ENCODE data around the gene ITGA3. TPM values are rescaled to one million over a fixed set of nuclear protein-coding genes. Genes with fewer than 3 reads are reported as not detected.
A peak's percentile ranks its signal among the peaks of the same experiment; 100 is the strongest.

ITGA3 gene
- total RNA-seq, 1 donor from 2014 or later = 13.2 TPM

GRCh38 chr17:50098583-50098982 lies 42.7 kb downstream of the ITGA3 start:
- H3K4me1 Mint-ChIP-seq (ENCODE audit: low read depth, unreplicated experiment) = peaks cover 40% of the 10 kb centered on the region

DNA sequence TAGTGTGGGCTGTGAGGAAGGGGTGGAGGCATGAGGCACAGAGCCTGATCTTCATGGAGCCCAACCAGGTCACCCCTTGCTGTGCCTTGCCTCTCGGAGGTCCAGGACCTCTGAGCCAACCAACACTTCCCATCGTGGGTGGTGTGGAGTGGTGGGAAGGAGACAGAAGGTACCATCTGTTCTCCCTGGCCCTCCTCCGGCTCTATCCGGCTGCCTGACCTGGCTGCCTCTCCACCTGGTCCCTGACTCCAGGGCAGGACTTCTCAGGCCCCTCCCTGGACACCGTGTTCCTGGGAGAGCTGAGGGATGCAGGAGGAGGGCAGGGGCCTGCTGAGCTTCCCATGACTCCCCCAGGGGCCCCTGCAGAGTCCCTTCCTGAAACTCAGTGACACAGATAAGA lies 43.1 kb downstream of the ITGA3 start:
- peaks cover 17% of the 10 kb centered on the region for H3K27me3 Mint-ChIP-seq (ENCODE audit: unreplicated experiment)
- H3K9me3 Mint-ChIP-seq (ENCODE audit: unreplicated experiment) = peaks cover 14% of the 10 kb centered on the region
- peaks cover 42% of the 10 kb centered on the region for H3K4me1 Mint-ChIP-seq (ENCODE audit: low read depth, unreplicated experiment)
- no peaks in the 10 kb centered on the region for H3K36me3 Mint-ChIP-seq (ENCODE audit: unreplicated experiment)
- H3K4me3 Mint-ChIP-seq (ENCODE audit: unreplicated experiment) = no peak overlapping the region
- TF ChIP-seq, protein P1, sequence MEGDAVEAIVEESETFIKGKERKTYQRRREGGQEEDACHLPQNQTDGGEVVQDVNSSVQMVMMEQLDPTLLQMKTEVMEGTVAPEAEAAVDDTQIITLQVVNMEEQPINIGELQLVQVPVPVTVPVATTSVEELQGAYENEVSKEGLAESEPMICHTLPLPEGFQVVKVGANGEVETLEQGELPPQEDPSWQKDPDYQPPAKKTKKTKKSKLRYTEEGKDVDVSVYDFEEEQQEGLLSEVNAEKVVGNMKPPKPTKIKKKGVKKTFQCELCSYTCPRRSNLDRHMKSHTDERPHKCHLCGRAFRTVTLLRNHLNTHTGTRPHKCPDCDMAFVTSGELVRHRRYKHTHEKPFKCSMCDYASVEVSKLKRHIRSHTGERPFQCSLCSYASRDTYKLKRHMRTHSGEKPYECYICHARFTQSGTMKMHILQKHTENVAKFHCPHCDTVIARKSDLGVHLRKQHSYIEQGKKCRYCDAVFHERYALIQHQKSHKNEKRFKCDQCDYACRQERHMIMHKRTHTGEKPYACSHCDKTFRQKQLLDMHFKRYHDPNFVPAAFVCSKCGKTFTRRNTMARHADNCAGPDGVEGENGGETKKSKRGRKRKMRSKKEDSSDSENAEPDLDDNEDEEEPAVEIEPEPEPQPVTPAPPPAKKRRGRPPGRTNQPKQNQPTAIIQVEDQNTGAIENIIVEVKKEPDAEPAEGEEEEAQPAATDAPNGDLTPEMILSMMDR (IDR thresholded peaks at IDR 0.05; ENCODE audit: partially characterized antibody, unreplicated experiment) = no peak
- peak overlapping the region; percentile 57 for H3K27ac Mint-ChIP-seq (ENCODE audit: unreplicated experiment)
- DNase-seq = peak; percentile 4

More at GRCh38 chr17:50098583-50098982, 42.7 kb downstream of the ITGA3 start:
- peaks cover 14% of the 10 kb centered on the region for H3K9me3 Mint-ChIP-seq (ENCODE audit: unreplicated experiment)
- peaks cover 17% of the 10 kb centered on the region for H3K27me3 Mint-ChIP-seq (ENCODE audit: unreplicated experiment)
- peak overlapping the region; percentile 57 for H3K4me3 Mint-ChIP-seq (ENCODE audit: unreplicated experiment)
- TF ChIP-seq, protein P1 (IDR thresholded peaks at IDR 0.05; ENCODE audit: partially characterized antibody, unreplicated experiment) = no peak
- H3K36me3 Mint-ChIP-seq (ENCODE audit: unreplicated experiment) = no peaks in the 10 kb centered on the region
- DNase-seq = no peak
- peak overlapping the region; percentile 57 for H3K27ac Mint-ChIP-seq (ENCODE audit: unreplicated experiment)

DNA sequence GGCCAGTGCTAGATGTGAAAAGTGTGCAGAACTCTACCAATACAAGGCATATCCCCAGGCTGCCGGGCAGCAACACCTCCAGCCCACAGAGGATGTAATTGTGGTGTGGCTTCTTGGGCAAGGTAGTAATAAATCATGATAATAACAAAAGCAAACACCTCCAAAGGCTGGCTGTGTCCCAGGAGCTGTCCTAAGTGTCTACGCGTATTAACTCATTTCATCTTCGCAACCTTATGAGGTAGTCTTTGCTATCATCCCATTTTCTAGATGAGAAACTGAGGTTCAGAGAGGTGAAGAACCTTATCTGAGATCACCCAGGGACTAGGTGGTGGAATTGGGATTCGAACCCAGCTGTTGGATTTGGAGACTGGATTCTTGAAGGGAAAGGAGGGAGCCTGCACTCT lies 44.6 kb downstream of the ITGA3 start:
- DNase-seq = no peak
- H3K36me3 Mint-ChIP-seq (ENCODE audit: unreplicated experiment) = no peaks in the 10 kb centered on the region
- TF ChIP-seq, protein P1 (IDR thresholded peaks at IDR 0.05; ENCODE audit: partially characterized antibody, unreplicated experiment) = no peak
- peaks cover 13% of the 10 kb centered on the region for H3K9me3 Mint-ChIP-seq (ENCODE audit: unreplicated experiment)
- H3K27ac Mint-ChIP-seq (ENCODE audit: unreplicated experiment) = no peak overlapping the region
- H3K27me3 Mint-ChIP-seq (ENCODE audit: unreplicated experiment) = peaks cover 14% of the 10 kb centered on the region
- H3K4me3 Mint-ChIP-seq (ENCODE audit: unreplicated experiment) = no peak overlapping the region
- peaks cover 40% of the 10 kb centered on the region for H3K4me1 Mint-ChIP-seq (ENCODE audit: low read depth, unreplicated experiment)

DNA sequence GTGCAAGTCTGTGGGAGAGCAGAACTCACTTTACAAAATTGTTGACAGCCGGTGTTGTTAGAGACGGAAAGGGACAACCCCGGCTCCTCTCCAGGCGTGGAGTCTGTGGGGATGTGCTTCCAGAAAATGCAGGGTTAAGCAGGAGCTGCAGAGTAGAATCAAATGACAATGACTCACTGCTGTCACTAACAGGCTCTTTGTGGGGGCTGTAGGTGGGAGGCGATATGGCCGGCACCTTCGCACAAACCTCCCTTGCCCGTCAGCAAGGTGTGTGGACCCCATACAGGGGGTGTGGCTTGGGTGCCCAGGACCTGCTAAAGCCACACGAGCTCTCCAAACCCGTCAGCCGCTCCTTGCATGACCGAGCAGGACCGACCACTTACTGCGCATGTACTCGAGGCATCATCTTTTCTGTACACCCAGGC lies 45.0 kb downstream of the ITGA3 start:
- Mint-ChIP-seq H3K4me3 (ENCODE audit: unreplicated experiment) (no peak overlapping the region), H3K27me3 (ENCODE audit: unreplicated experiment) (peaks cover 10% of the 10 kb centered on the region), H3K36me3 (ENCODE audit: unreplicated experiment) (no peaks in the 10 kb centered on the region), H3K27ac (ENCODE audit: unreplicated experiment) (no peak overlapping the region), H3K4me1 (ENCODE audit: low read depth, unreplicated experiment) (peaks cover 36% of the 10 kb centered on the region), H3K9me3 (ENCODE audit: unreplicated experiment) (peaks cover 13% of the 10 kb centered on the region)
- TF ChIP-seq, protein P1 (IDR thresholded peaks at IDR 0.05; ENCODE audit: partially characterized antibody, unreplicated experiment) = no peak
- DNase-seq = no peak

DNA sequence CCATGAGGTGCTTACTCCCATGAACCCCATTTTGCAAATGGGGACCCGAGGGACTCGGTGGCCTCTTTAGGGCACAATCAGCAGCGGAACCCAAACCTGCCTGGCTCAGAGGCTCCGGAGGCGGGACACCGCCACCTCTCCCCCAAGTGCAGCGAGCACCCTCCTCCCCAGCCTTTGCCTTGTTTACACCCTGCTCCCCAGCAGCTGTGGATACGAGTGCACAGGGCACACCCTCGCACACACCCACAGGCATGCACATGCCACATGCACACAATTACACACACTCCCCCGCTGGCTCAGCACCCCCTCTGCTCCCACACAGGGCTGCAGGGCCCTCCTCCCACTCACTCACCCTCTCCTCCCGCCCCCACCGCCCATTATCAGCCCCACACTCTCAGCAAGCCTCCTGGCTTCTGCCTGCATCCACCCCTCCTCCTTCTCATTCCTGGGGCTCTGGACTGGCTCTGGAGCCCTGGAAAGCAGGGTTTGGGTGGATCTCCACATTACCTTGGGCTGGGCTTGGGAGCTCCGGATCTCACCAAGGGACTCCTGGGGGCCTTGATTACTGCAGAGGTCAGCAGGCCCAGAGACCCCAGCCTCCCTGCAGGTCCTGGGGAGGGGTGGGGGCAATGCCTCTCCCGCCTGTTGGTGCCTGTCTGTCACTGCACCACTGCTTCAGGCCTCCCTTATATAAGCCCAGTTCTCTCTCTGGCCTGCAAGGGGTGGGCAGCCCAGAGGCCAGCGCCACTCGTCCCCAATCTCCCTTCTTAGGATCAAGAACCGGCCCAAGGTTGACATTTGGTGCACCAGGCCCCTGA lies 45.6 kb downstream of the ITGA3 start:
- DNase-seq = no peak
- H3K4me1 Mint-ChIP-seq (ENCODE audit: low read depth, unreplicated experiment) = peaks cover 36% of the 10 kb centered on the region
- no peak overlapping the region for H3K27ac Mint-ChIP-seq (ENCODE audit: unreplicated experiment)
- TF ChIP-seq, protein P1 (IDR thresholded peaks at IDR 0.05; ENCODE audit: partially characterized antibody, unreplicated experiment) = no peak
- H3K27me3 Mint-ChIP-seq (ENCODE audit: unreplicated experiment) = peaks cover 9% of the 10 kb centered on the region
- H3K9me3 Mint-ChIP-seq (ENCODE audit: unreplicated experiment) = peaks cover 13% of the 10 kb centered on the region
- H3K4me3 Mint-ChIP-seq (ENCODE audit: unreplicated experiment) = no peak overlapping the region
- H3K36me3 Mint-ChIP-seq (ENCODE audit: unreplicated experiment) = no peaks in the 10 kb centered on the region
